ENCODE measurements around the gene MND1. TPM values are rescaled to one million over a fixed set of nuclear protein-coding genes. Genes with fewer than 3 reads are reported as not detected.

Gene MND1
- total RNA-seq, 1 donor from 2014 or later, result 1.00 TPM

DNA sequence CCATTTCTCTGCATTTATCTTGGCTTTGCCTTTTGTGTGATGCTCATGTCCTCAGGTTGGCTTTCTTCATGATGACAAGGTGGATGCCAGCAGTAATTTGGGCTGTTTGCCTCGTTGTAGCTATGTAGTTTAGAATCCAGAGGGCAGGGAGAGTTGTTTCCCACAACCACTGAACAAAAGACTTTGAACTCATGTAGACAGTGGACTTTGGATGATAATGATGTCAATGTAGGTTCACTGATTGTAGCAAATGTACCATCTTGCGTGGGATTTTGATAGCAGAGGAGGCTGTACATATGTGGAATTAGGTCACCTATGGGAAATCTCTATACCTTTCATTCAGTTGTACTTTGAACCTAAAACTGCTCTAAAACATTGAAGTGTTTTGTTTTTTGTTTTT lies 41.3 kb downstream of the MND1 start:
- H3K36me3 Mint-ChIP-seq (ENCODE audit: low read depth, unreplicated experiment), result no peaks in the 10 kb centered on the region
- DNase-seq (ENCODE audit: low read depth) (no peak), FAIRE-seq (no peak)
- H2AFZ ChIP-seq (ENCODE audit: low read depth, low read length), result no peak overlapping the region
- H3K27ac ChIP-seq (ENCODE audit: low read depth, low read length), result no peak overlapping the region
- no peaks in the 10 kb centered on the region for H3K9me3 Mint-ChIP-seq (ENCODE audit: unreplicated experiment)
- no peak overlapping the region for H3K4me3 Mint-ChIP-seq (ENCODE audit: unreplicated experiment)
- H3K27me3 ChIP-seq (ENCODE audit: insufficient read depth, low read length), result no peaks in the 10 kb centered on the region
- no peaks in the 10 kb centered on the region for H4K20me1 ChIP-seq (ENCODE audit: insufficient read depth, low read length)
- TF ChIP-seq, protein P1, sequence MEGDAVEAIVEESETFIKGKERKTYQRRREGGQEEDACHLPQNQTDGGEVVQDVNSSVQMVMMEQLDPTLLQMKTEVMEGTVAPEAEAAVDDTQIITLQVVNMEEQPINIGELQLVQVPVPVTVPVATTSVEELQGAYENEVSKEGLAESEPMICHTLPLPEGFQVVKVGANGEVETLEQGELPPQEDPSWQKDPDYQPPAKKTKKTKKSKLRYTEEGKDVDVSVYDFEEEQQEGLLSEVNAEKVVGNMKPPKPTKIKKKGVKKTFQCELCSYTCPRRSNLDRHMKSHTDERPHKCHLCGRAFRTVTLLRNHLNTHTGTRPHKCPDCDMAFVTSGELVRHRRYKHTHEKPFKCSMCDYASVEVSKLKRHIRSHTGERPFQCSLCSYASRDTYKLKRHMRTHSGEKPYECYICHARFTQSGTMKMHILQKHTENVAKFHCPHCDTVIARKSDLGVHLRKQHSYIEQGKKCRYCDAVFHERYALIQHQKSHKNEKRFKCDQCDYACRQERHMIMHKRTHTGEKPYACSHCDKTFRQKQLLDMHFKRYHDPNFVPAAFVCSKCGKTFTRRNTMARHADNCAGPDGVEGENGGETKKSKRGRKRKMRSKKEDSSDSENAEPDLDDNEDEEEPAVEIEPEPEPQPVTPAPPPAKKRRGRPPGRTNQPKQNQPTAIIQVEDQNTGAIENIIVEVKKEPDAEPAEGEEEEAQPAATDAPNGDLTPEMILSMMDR (IDR thresholded peaks at IDR 0.05; ENCODE audit: insufficient read depth, low read depth, low read length), result no peak
- TF ChIP-seq EZH2 (IDR thresholded peaks at IDR 0.05; ENCODE audit: insufficient read depth, low read length), result no peak
- H3K4me2 ChIP-seq (ENCODE audit: low read length), result no peak overlapping the region
- H3K4me3 ChIP-seq (ENCODE audit: insufficient read depth, low read depth, low read length), result no peak overlapping the region
- H3K27ac Mint-ChIP-seq (ENCODE audit: unreplicated experiment), result no peak overlapping the region
- no peaks in the 10 kb centered on the region for H3K27me3 Mint-ChIP-seq (ENCODE audit: low read depth, unreplicated experiment)
- no peaks in the 10 kb centered on the region for H3K4me1 ChIP-seq (ENCODE audit: insufficient read depth, low read length)
- no peaks in the 10 kb centered on the region for H3K9me3 ChIP-seq (ENCODE audit: insufficient read depth, low read depth, low read length)
- H3K4me1 Mint-ChIP-seq (ENCODE audit: low read depth, unreplicated experiment), result peaks cover 6% of the 10 kb centered on the region
- no peaks in the 10 kb centered on the region for H3K79me2 ChIP-seq (ENCODE audit: insufficient read depth, low read length)
- no peak overlapping the region for H3K9ac ChIP-seq (ENCODE audit: low read length)
- no peaks in the 10 kb centered on the region for H3K36me3 ChIP-seq (ENCODE audit: insufficient read depth, low read length)

DNA sequence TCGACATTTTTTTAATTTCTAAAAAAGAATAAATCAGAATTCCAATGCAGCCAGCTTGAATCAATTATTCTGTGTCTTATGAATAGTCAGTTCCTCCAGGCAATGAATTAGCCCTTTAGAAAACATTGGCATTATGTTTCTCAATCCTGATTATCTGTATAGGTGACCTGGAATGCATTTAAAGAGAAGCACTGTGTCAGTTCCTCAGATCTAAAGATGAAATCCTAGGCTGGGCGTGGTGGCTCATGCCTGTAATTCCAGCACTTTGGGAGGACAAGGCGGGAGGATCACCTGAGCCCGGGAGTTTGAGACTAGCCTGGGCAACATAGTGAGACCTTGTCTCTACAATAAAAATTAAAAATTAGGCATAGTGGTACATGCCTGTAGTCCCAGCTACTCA lies 43.5 kb downstream of the MND1 start:
- Histone ChIP-seq H3K9me3 (ENCODE audit: insufficient read depth, low read depth, low read length) (no peaks in the 10 kb centered on the region), H3K79me2 (ENCODE audit: insufficient read depth, low read length) (no peaks in the 10 kb centered on the region), H3K9ac (ENCODE audit: low read length) (no peak overlapping the region), H3K36me3 (ENCODE audit: insufficient read depth, low read length) (no peaks in the 10 kb centered on the region), H3K4me2 (ENCODE audit: low read length) (no peak overlapping the region), H4K20me1 (ENCODE audit: insufficient read depth, low read length) (no peaks in the 10 kb centered on the region), H3K4me3 (ENCODE audit: insufficient read depth, low read depth, low read length) (no peak overlapping the region), H3K27me3 (ENCODE audit: insufficient read depth, low read length) (no peaks in the 10 kb centered on the region), H2AFZ (ENCODE audit: low read depth, low read length) (no peak overlapping the region), H3K4me1 (ENCODE audit: insufficient read depth, low read length) (no peaks in the 10 kb centered on the region), H3K27ac (ENCODE audit: low read depth, low read length) (no peak overlapping the region)
- no peaks in the 10 kb centered on the region for H3K36me3 Mint-ChIP-seq (ENCODE audit: low read depth, unreplicated experiment)
- H3K4me3 Mint-ChIP-seq (ENCODE audit: unreplicated experiment), result no peak overlapping the region
- no peak for FAIRE-seq
- no peak overlapping the region for H3K27ac Mint-ChIP-seq (ENCODE audit: unreplicated experiment)
- H3K4me1 Mint-ChIP-seq (ENCODE audit: low read depth, unreplicated experiment), result peaks cover 5% of the 10 kb centered on the region
- H3K27me3 Mint-ChIP-seq (ENCODE audit: low read depth, unreplicated experiment), result no peaks in the 10 kb centered on the region
- DNase-seq (ENCODE audit: low read depth), result no peak
- TF ChIP-seq, protein P1 (IDR thresholded peaks at IDR 0.05; ENCODE audit: insufficient read depth, low read depth, low read length), result no peak
- TF ChIP-seq EZH2 (IDR thresholded peaks at IDR 0.05; ENCODE audit: insufficient read depth, low read length), result no peak
- no peaks in the 10 kb centered on the region for H3K9me3 Mint-ChIP-seq (ENCODE audit: unreplicated experiment)

DNA sequence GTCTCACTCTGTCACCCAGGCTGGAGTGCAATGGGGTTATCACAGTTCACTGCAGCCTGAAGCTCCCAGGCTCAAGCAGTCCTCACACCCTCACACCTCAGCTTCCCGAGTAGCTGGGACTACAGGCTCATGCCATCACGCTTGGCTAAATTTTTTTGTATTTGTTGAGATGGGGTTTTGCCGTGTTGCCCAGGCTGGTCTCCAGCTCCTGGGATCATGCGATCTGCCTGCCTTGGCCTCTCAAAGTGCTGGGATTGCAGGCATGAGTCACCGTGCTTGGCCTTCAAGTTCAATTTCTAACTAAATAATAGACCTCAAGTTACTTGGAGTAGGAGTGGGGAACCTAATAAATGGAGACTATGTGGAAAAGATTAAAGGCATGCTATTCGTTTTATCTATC lies 48.9 kb downstream of the MND1 start:
- Mint-ChIP-seq H3K4me1 (ENCODE audit: low read depth, unreplicated experiment) (peaks cover 2% of the 10 kb centered on the region), H3K4me3 (ENCODE audit: unreplicated experiment) (no peak overlapping the region), H3K36me3 (ENCODE audit: low read depth, unreplicated experiment) (no peaks in the 10 kb centered on the region), H3K27me3 (ENCODE audit: low read depth, unreplicated experiment) (no peaks in the 10 kb centered on the region), H3K9me3 (ENCODE audit: unreplicated experiment) (no peaks in the 10 kb centered on the region), H3K27ac (ENCODE audit: unreplicated experiment) (no peak overlapping the region)
- Histone ChIP-seq H2AFZ (ENCODE audit: low read depth, low read length) (no peak overlapping the region), H3K27me3 (ENCODE audit: insufficient read depth, low read length) (no peaks in the 10 kb centered on the region), H3K9ac (ENCODE audit: low read length) (no peak overlapping the region), H3K4me1 (ENCODE audit: insufficient read depth, low read length) (no peaks in the 10 kb centered on the region), H3K9me3 (ENCODE audit: insufficient read depth, low read depth, low read length) (no peaks in the 10 kb centered on the region), H3K27ac (ENCODE audit: low read depth, low read length) (no peak overlapping the region), H3K4me2 (ENCODE audit: low read length) (peak overlapping the region; percentile 19), H3K4me3 (ENCODE audit: insufficient read depth, low read depth, low read length) (no peak overlapping the region), H3K36me3 (ENCODE audit: insufficient read depth, low read length) (no peaks in the 10 kb centered on the region), H3K79me2 (ENCODE audit: insufficient read depth, low read length) (no peaks in the 10 kb centered on the region), H4K20me1 (ENCODE audit: insufficient read depth, low read length) (no peaks in the 10 kb centered on the region)
- no peak for TF ChIP-seq EZH2 (IDR thresholded peaks at IDR 0.05; ENCODE audit: insufficient read depth, low read length)
- TF ChIP-seq, protein P1 (IDR thresholded peaks at IDR 0.05; ENCODE audit: insufficient read depth, low read depth, low read length), result no peak
- peak; percentile 70 for DNase-seq (ENCODE audit: low read depth)
- FAIRE-seq, result peak; percentile 66

All from astrocyte (in vitro differentiated cells and primary cell).